NB4 (cell line): Measurements from ENCODE around the gene NRBP1.

Experiments
- CTCF ChIP-seq: IDR thresholded peaks from one replicate; pipeline ENCODE4 v1.5.1; 2012; ENCODE audit warnings: low read depth, low read length
- MAX ChIP-seq: IDR thresholded peaks from 2 replicates; pipeline ENCODE4 v1.6.1; 2011; ENCODE audit warnings: low read depth, low read length
- MYC ChIP-seq: IDR thresholded peaks from 2 replicates; pipeline ENCODE4 v1.6.1; 2011; ENCODE audit warnings: low read depth, low read length
- POLR2A ChIP-seq: IDR thresholded peaks from 2 replicates; pipeline ENCODE4 v1.6.1; 2011; ENCODE audit warnings: mild to moderate bottlenecking; ENCODE audit not compliant: insufficient read length; ENCODE audit errors: extremely low read depth

GRCh38 chr2:27485496-27485895 lies 57.1 kb downstream of the NRBP1 start:
- no peak for TF ChIP-seq CTCF
- no peak for TF ChIP-seq POLR2A
- no peak for TF ChIP-seq MAX
- no peak for TF ChIP-seq MYC
